Natural killer cell treated with Interleukin-12 subunit alpha and Interleukin-12 subunit beta and Interleukin-15 and Interleukin-18, amount 100 ng/mL, for 72 hours (primary cell): ENCODE measurements around the gene PXYLP1. TPM values are rescaled to one million over a fixed set of nuclear protein-coding genes. Genes with fewer than 3 reads are reported as not detected.

Source experiments
- ATAC-seq, 2 donors: fragments of 150-1000 bp; cut with Tn5 transposase in 1 of 2; sonication (Bioruptor Pico), chemical (Tn5 transposase) in 1 of 2; 2 replicates each; pipeline ENCODE4 v1.10.0; 2021
- DNase-seq: peaks from one replicate; pipeline ENCODE4 v3.0.0; 2022; ENCODE audit warnings: low spot score
- H3K27ac Mint-ChIP-seq, 2 donors: 1 replicate in 1 of 2; 2 replicates in 1 of 2; pipeline ENCODE4 v1.8.0; 2022; ENCODE audit warnings: mixed read lengths in 2 of 2, mild to moderate bottlenecking in 1 of 2, moderate library complexity in 1 of 2
- H3K27me3 Mint-ChIP-seq, 2 donors: 1 replicate in 1 of 2; 2 replicates in 1 of 2; pipeline ENCODE4 v1.8.0; 2022; ENCODE audit warnings: mixed read lengths in 2 of 2
- H3K36me3 Mint-ChIP-seq: one replicate; pipeline ENCODE4 v1.8.0; 2022; ENCODE audit warnings: mixed read lengths
- H3K4me1 Mint-ChIP-seq, 2 donors: 1 replicate in 1 of 2; 2 replicates in 1 of 2; pipeline ENCODE4 v1.8.0; 2022; ENCODE audit warnings: low read depth in 2 of 2, mixed read lengths in 2 of 2, mild to moderate bottlenecking in 1 of 2
- H3K4me3 Mint-ChIP-seq: one replicate; pipeline ENCODE4 v1.8.0; 2022; ENCODE audit warnings: mixed read lengths
- H3K9me3 Mint-ChIP-seq: 2 replicates; pipeline ENCODE4 v1.8.0; 2022; ENCODE audit warnings: mixed read lengths
- total RNA-seq, 2 donors: library from RNA; stranded (reverse); gene quantifications; one replicate each; pipeline ENCODE4 v1.2.3, GENCODE V29; 2022

The PXYLP1 gene
- total RNA-seq, 2 donors from 2014 or later, result 6.3 to 15.2 TPM

GRCh38 chr3:141234283-141234682 lies 2.7 kb downstream of the PXYLP1 start:
- H3K36me3 Mint-ChIP-seq, result no peaks in the 10 kb centered on the region
- peaks cover 59 to 74% of the 10 kb centered on the region in 2 donors for H3K4me1 Mint-ChIP-seq
- no peaks in the 10 kb centered on the region for H3K9me3 Mint-ChIP-seq
- DNase-seq, result peak; percentile 81
- H3K27ac Mint-ChIP-seq, result peak overlapping the region in 1 of 2 donors; percentile 38
- peak overlapping the region; percentile 56 for H3K4me3 Mint-ChIP-seq
- H3K27me3 Mint-ChIP-seq, result peaks cover 0 to 3% of the 10 kb centered on the region in 2 donors
- ATAC-seq, result peak; percentile 6 to 53

GRCh38 chr3:141235661-141236171 lies 4.1 kb downstream of the PXYLP1 start:
- Mint-ChIP-seq H3K27me3 (peaks cover 0 to 3% of the 10 kb centered on the region in 2 donors), H3K36me3 (no peaks in the 10 kb centered on the region), H3K4me1 (peaks cover 54 to 64% of the 10 kb centered on the region in 2 donors), H3K9me3 (no peaks in the 10 kb centered on the region), H3K27ac (no peak overlapping the region), H3K4me3 (no peak overlapping the region)
- ATAC-seq (no peak), DNase-seq (no peak)

GRCh38 chr3:141236361-141236760 lies 4.7 kb downstream of the PXYLP1 start:
- H3K27ac Mint-ChIP-seq, result no peak overlapping the region
- H3K9me3 Mint-ChIP-seq, result no peaks in the 10 kb centered on the region
- DNase-seq, result no peak
- no peak for ATAC-seq
- H3K36me3 Mint-ChIP-seq, result no peaks in the 10 kb centered on the region
- H3K27me3 Mint-ChIP-seq, result peaks cover 0 to 3% of the 10 kb centered on the region in 2 donors
- no peak overlapping the region for H3K4me3 Mint-ChIP-seq
- H3K4me1 Mint-ChIP-seq, result peaks cover 52 to 60% of the 10 kb centered on the region in 2 donors

- Mint-ChIP-seq H3K27ac (peak overlapping the region; percentile 49 to 74), H3K4me1 (peaks cover 48 to 54% of the 10 kb centered on the region in 2 donors), H3K27me3 (no peaks in the 10 kb centered on the region), H3K9me3 (no peaks in the 10 kb centered on the region), H3K4me3 (peak overlapping the region; percentile 55), H3K36me3 (no peaks in the 10 kb centered on the region)
- DNase-seq, result no peak
- peak; percentile 69 to 90 for ATAC-seq
These were observed 6.3 kb downstream of the PXYLP1 start for GRCh38 chr3:141237701-141238521.

GRCh38 chr3:141239511-141240281 lies 8.1 kb downstream of the PXYLP1 start:
- ATAC-seq, result no peak
- Mint-ChIP-seq H3K4me1 (peaks cover 32 to 39% of the 10 kb centered on the region in 2 donors), H3K27me3 (no peaks in the 10 kb centered on the region)

GRCh38 chr3:141240286-141240685 lies 8.7 kb downstream of the PXYLP1 start:
- no peaks in the 10 kb centered on the region for H3K36me3 Mint-ChIP-seq
- H3K27ac Mint-ChIP-seq, result no peak overlapping the region
- H3K4me3 Mint-ChIP-seq, result no peak overlapping the region
- no peaks in the 10 kb centered on the region for H3K9me3 Mint-ChIP-seq
- ATAC-seq (no peak), DNase-seq (no peak)
- H3K27me3 Mint-ChIP-seq, result no peaks in the 10 kb centered on the region
- H3K4me1 Mint-ChIP-seq, result peaks cover 26 to 33% of the 10 kb centered on the region in 2 donors

More at GRCh38 chr3:141239511-141240281, 8.1 kb downstream of the PXYLP1 start:
- H3K36me3 Mint-ChIP-seq, result no peaks in the 10 kb centered on the region
- H3K9me3 Mint-ChIP-seq, result no peaks in the 10 kb centered on the region
- no peak for DNase-seq
- H3K4me3 Mint-ChIP-seq, result no peak overlapping the region
- H3K27ac Mint-ChIP-seq, result no peak overlapping the region

- peaks cover 28 to 30% of the 10 kb centered on the region in 2 donors for H3K4me1 Mint-ChIP-seq
- no peak for ATAC-seq
- no peaks in the 10 kb centered on the region for H3K36me3 Mint-ChIP-seq
These were observed 9.3 kb downstream of the PXYLP1 start for GRCh38 chr3:141240687-141241615.

GRCh38 chr3:141241616-141242376 lies 10.2 kb downstream of the PXYLP1 start:
- H3K27ac Mint-ChIP-seq, result no peak overlapping the region
- H3K36me3 Mint-ChIP-seq, result no peaks in the 10 kb centered on the region
- H3K4me1 Mint-ChIP-seq, result peaks cover 23 to 26% of the 10 kb centered on the region in 2 donors
- no peaks in the 10 kb centered on the region for H3K9me3 Mint-ChIP-seq
- no peak overlapping the region for H3K4me3 Mint-ChIP-seq
- DNase-seq (no peak), ATAC-seq (no peak)
- H3K27me3 Mint-ChIP-seq, result no peaks in the 10 kb centered on the region

More at GRCh38 chr3:141240687-141241615, 9.3 kb downstream of the PXYLP1 start:
- H3K27ac Mint-ChIP-seq, result no peak overlapping the region
- H3K4me3 Mint-ChIP-seq, result no peak overlapping the region
- H3K27me3 Mint-ChIP-seq, result no peaks in the 10 kb centered on the region
- DNase-seq, result no peak
- H3K9me3 Mint-ChIP-seq, result no peaks in the 10 kb centered on the region

GRCh38 chr3:141242377-141243092 lies 10.9 kb downstream of the PXYLP1 start:
- no peak overlapping the region for H3K4me3 Mint-ChIP-seq
- H3K27ac Mint-ChIP-seq, result no peak overlapping the region
- H3K36me3 Mint-ChIP-seq, result no peaks in the 10 kb centered on the region
- no peaks in the 10 kb centered on the region for H3K9me3 Mint-ChIP-seq
- DNase-seq, result no peak
- H3K4me1 Mint-ChIP-seq, result peaks cover 18 to 24% of the 10 kb centered on the region in 2 donors
- no peak for ATAC-seq
- no peaks in the 10 kb centered on the region for H3K27me3 Mint-ChIP-seq

GRCh38 chr3:141243271-141243707 lies 11.7 kb downstream of the PXYLP1 start:
- Mint-ChIP-seq H3K4me3 (no peak overlapping the region), H3K27me3 (no peaks in the 10 kb centered on the region), H3K36me3 (no peaks in the 10 kb centered on the region), H3K27ac (no peak overlapping the region), H3K9me3 (no peaks in the 10 kb centered on the region), H3K4me1 (peaks cover 10 to 17% of the 10 kb centered on the region in 2 donors)
- peak; percentile 45 to 64 for ATAC-seq
- DNase-seq, result no peak

GRCh38 chr3:141246224-141246957 lies 14.8 kb downstream of the PXYLP1 start:
- H3K9me3 Mint-ChIP-seq, result no peaks in the 10 kb centered on the region
- no peaks in the 10 kb centered on the region for H3K27me3 Mint-ChIP-seq

More at GRCh38 chr3:141246224-141246957, 14.8 kb downstream of the PXYLP1 start:
- Mint-ChIP-seq H3K36me3 (no peaks in the 10 kb centered on the region), H3K27ac (no peak overlapping the region), H3K4me1 (peaks cover 0 to 9% of the 10 kb centered on the region in 2 donors), H3K4me3 (no peak overlapping the region)
- ATAC-seq (no peak), DNase-seq (no peak)
